Astrocyte of the hippocampus (primary cell): Measurements from ENCODE around the gene CCBE1.

Source experiments
- DNase-seq: peaks from one replicate; pipeline ENCODE4 v3.0.0; 2011; ENCODE audit warnings: low read depth, low spot score

The CCBE1 gene

GRCh38 chr18:59620381-59620780 lies 76.8 kb downstream of the CCBE1 start:
- no peak for DNase-seq

- no peak for DNase-seq
These were observed 77.4 kb downstream of the CCBE1 start for GRCh38 chr18:59619816-59620215.

DNA sequence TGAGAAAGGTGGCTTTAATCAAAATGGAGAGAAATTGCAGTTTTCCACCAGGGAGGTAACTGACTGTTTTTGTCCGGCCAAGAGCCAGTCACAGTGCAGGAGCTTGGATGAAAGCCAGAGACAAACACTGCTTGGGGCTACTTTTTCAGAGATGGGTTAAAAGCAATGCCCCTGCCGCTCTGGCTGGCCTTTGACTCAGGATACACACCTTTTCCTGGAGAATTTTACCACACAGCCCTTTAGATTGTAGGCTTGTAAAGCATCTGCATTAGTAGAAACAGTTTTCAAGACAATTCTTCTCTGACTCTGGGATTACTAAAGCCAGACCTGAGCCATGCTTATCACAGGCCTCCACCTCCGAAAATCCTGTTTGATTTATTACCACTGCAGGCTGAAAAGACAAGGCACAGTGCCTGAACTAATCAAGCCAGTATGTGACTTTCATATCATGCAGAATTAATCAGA lies 79.7 kb downstream of the CCBE1 start:
- peak; percentile 22 for DNase-seq

DNA sequence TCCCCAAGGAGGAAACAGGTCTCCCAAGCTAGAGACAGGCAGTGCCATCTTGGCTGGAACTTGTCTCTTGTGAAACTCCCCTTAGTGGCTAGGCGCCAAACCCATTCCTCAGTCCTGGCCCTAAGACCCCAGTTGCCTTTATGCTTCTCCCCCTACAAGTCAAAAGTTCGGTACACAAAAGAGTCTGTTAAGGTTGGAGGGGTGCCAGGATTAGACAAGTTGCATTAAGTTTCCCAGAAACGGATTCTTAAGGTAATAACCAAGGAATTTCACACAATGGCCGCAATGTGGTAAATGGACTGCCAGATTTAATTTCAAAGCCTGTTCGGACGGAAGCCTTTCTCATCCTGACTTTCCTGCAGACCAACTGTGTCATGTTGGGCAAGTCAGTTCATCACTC lies 80.7 kb downstream of the CCBE1 start:
- peak; percentile 20 for DNase-seq

DNA sequence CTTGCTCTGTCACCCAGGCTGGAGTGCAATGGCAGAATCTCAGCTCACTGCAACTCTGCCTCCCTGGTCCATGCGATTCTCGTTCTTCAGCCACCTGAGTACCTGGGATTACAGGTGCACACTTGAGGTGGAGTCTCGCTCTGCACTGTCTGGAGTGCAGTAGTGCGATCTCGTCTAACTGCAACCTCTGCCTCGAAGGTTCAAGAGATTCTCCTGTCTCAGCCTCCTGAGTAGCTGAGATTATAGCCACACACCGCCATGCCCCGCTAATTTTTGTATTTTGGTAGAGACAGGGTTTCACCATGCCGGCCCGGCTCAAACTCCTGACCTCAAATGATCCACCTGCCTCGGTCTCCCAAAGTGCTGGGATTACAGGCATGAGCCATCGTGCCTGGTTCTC lies 83.3 kb downstream of the CCBE1 start:
- no peak for DNase-seq

DNA sequence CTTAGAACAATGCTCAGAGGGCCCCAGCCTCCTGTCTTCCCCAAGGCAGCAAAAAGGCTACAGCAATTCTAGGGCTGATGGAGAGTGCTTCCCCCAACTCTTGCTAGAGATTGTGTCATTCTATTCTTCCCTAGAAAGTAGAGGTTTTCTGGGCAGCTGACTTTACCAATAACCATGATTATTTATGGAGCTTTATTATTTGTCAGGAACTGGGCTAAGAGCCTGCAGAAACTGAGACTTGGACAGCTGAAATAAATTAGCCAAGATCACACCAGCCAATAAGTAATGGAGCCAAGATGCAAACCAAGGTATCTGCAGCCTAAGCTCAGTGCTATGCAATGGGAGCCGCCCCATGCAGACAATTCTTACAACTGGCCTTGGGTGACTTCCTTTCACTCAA lies 84.8 kb downstream of the CCBE1 start:
- DNase-seq = peak; percentile 18

- no peak for DNase-seq
These were observed 86.6 kb downstream of the CCBE1 start for GRCh38 chr18:59610546-59611140.

DNA sequence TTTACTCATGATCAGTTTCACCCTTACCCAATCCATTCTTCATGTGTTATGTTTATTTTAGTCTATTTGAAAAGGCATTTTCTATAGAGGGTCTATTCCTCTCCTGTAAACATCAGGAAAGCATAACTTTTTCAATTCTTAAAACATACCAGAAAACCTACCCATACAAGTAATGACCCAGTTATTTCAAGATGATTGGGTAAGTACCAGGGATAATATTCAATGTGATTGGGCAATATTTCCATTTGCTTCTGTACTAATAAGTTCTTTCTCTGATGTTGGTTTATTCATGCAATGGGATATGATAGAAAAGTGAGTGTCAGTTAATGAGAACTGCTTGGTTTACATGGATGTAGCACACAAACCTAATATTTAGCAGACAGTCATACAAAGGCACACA lies 87.6 kb downstream of the CCBE1 start:
- no peak for DNase-seq

GRCh38 chr18:59607471-59607870 lies 89.8 kb downstream of the CCBE1 start:
- DNase-seq = no peak

DNA sequence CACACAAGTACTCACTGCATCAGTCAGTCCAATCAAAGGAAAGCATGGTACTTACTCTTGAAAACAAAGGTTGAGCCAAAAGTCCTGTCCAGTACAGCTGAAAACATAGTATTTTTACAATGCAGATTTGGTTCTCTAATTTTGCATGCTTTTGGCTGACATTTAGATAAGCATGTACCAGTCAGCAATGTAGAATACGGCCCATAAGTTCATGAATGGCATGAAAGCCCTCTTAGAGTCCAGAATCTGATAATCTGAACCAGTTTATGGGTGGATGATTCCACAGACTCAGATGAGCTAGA lies 90.2 kb downstream of the CCBE1 start:
- no peak for DNase-seq

DNA sequence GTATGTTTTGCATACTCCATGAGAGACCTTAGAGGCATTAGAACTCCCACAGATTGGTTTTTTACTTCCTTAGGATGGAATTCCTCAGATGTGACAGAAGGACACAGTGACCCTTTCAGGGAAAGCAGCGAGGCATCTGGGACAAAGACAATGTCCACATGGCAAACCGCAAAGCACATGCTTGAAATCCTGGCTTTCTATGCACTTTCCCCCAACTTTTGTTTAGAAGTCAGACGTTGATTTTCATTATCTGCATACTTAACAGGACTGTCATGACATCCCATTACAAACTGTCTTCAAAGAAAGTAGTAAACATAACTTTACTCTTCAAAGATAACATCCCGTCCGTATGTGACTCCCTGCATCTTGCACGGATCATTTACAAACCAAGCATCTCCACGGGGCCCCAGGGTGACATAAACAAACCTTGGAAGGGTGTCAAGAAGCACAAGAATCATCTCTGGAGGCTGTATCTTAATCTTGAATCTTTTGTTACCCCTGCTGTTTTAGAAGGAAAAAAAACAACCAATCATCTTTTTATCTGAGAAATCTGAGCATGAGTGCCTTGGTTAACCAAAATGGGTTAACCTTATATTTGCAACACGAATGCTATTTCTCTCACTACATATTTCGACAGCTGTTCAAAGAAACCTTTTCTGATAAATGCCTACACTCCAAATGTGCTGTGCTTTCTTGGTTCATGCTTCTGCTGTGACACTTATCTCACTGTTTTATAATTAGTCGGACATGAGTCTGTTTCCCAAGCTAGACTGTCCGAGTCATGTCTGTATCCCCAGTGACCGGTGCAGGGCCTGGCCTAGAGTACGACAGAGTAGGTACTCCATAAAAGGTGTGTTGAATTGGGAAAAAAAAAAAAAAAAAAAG lies 90.8 kb downstream of the CCBE1 start:
- peak; percentile 3 for DNase-seq

DNA sequence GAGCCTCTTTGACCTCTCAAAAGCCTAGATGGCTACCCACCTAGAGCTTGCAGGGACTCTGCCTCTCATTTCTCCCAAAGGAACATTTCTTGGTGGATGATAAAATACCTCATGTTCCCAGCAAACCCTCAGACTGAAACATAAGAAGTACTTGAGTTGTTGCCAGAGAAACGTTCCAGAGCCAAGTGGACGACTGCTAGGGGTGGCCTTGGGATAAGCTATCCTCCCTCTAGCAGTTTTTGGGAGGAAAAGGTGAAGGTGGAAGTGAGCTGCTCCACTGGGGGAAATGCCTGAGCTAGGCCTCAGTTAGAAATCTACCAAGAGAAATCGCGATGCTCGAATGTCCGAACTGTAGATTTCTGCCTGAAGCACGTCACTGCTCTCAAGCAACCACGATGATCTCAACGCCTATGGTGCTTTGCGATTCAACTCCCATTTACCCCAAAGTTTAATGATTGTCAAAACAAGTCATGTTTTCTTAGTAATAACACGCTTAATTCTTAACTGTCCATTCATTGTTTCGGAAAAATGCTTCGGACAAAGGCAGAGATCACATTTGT lies 91.5 kb downstream of the CCBE1 start:
- DNase-seq = peak; percentile 6

- DNase-seq = no peak
These were observed 92.3 kb downstream of the CCBE1 start for GRCh38 chr18:59604877-59605276.

GRCh38 chr18:59597049-59597448 lies 100.2 kb downstream of the CCBE1 start:
- DNase-seq = no peak

- DNase-seq = peak; percentile 7
These were observed 103.9 kb downstream of the CCBE1 start for GRCh38 chr18:59593291-59593717.

DNA sequence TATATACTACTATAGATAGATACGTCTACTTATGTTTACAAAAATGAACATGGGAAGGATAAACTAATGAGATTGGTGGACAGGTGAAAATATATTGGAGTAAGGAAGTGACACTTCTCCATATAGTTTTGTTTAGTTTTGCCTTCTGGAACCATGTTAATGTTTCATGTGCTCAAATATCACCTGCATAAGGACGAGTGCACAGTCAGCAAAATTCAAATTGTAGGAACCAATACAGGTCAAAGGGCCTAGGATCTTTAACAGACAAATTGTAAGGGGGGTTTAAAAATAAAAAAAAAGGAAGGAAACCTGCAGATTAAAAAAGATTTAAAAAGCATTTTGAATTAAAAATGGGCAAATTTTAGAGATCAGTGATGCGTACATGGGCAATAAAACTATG lies 104.6 kb downstream of the CCBE1 start:
- no peak for DNase-seq

DNA sequence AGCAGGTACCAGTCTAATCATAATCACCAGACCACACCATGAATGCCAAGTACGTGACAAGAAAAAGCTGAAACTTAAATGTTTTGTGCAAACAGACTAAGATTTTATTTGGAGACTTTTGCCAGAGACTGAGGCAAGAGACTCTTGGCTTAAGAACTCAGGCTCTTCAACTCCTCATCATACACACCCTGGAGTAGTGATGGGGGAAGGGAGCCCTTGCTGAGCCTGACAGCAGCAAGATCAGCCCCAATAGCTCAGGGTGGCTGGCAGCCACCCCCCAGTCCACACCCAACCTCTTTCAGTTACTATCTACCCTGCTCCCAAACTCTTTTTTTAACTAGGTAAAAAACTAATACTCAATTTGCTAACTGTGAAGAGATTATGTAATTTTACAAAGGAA lies 114.8 kb downstream of the CCBE1 start:
- no peak for DNase-seq

DNA sequence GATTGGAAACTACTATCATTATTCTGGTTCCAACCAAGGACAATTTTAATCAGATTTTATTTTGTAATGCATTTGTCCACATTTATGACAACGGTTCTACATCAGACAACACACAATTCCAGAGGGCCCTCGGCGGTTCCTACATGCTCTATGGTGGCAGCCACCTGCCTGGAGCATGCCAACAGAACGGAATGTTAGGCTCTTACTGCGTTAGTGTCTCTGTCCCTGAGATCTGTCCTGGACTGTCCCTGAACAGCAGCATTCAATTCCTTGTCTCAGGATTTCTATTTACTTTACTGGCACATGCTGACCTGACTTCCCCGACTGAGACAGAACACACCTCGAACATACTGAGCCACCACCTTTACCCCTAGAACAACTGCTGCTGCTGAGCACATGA lies 117.7 kb downstream of the CCBE1 start:
- DNase-seq = no peak

GRCh38 chr18:59577386-59577655 lies 119.9 kb downstream of the CCBE1 start:
- DNase-seq = no peak

DNA sequence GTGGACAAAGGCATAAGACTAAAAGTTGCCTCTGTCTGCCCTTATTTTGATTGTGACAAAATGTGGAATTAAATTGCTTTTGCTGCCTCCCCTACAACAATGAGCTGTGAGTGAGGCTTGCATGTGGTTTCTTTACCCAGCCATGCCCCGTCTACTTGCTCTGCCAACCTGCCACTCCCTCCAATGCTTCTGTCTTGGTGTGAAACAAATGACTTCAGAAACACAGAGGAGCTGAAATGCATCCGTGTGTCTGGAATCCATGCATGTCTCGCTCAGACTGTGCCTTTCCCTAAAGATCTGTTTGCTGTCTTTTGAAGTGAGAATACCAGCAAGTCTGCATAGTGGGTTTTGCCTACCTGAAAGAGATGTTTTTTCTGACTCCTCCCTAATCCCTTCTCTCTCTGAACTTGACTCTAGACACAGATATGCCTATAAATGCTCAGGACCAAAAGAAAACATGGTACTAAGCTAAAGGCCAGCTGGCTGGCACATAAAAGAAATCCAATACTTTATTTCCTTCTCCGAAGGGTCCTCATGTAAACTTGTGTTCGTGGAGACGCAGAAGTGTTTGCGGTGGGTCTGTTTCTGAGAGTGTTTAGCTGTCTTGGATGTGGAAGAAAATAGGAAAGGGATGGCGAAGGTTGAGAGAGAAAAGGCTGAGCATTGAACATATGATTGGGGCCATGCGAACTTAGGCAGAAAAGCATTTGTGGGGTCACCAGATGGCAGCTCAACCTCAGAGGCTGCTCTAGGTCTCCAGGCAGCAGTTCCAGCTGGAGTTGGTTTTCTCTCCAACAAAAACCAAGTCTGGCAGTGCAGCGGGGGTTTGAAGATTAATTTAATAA lies 120.5 kb downstream of the CCBE1 start:
- DNase-seq = no peak

DNA sequence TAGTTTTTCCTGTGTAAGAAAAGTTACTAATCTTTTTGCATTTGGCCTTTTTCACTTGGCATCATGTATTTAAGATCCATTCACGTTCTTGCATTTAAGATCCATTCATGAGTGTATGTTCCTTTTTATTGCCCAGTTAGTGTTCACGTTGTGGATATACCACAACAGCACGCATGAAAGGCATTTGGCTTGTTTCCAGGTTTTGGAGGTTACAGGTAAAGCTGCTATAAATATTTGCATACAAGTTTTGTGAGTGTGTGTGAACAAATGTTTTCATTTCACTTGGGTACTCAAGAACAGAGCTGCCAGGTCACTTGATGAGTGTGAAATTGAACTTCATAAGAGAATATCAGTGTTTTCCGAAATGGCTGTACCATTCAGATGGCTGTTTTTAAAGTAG lies 121.2 kb downstream of the CCBE1 start:
- DNase-seq = no peak

GRCh38 chr18:59573962-59574361 lies 123.3 kb downstream of the CCBE1 start:
- no peak for DNase-seq
